ENCODE data around the gene CGA.

Gene CGA

GRCh38 chr6:87082160-87082721, 12.7 kb downstream of the CGA start:
- no peak for DNase-seq

DNA sequence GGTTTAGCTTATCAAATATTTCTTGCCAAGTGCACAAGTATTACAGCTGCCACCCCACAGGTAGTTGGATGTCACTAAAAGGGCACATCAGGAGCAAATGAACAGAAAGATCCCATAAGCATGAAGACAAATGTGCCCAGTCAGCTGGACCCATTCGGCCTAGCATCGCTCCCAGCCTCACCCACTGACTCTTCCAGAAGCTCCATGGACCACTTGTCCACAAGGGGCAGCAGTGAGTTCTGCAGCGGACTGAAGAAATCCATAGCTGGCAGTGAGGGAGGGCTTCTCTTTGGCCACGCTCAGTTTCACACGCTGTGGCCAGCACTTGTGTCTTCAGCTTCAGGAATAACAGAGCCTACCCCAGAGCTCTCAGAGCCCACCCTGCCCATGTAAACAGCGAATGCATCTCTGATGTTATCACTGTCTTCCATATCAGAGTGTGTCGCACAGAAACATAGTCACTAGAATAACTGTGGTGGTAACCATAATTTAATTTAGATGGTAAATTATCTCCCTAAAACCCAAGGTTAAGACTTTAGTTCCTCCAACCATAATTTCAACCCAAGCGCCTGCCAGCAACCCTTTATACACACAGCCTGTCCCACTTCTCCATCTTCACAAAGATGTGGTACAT, 15.8 kb downstream of the CGA start:
- peak; percentile 37 for DNase-seq

- DNase-seq = no peak
Observed at GRCh38 chr6:87075168-87075567, 19.7 kb downstream of the CGA start.

GRCh38 chr6:87074101-87074621, 20.7 kb downstream of the CGA start:
- no peak for DNase-seq

- no peak for DNase-seq
Observed at GRCh38 chr6:87071683-87072082, 23.2 kb downstream of the CGA start.

- DNase-seq = no peak
Observed at GRCh38 chr6:87070741-87071140, 24.2 kb downstream of the CGA start.

GRCh38 chr6:87068795-87069194, 26.1 kb downstream of the CGA start:
- DNase-seq = no peak

DNA sequence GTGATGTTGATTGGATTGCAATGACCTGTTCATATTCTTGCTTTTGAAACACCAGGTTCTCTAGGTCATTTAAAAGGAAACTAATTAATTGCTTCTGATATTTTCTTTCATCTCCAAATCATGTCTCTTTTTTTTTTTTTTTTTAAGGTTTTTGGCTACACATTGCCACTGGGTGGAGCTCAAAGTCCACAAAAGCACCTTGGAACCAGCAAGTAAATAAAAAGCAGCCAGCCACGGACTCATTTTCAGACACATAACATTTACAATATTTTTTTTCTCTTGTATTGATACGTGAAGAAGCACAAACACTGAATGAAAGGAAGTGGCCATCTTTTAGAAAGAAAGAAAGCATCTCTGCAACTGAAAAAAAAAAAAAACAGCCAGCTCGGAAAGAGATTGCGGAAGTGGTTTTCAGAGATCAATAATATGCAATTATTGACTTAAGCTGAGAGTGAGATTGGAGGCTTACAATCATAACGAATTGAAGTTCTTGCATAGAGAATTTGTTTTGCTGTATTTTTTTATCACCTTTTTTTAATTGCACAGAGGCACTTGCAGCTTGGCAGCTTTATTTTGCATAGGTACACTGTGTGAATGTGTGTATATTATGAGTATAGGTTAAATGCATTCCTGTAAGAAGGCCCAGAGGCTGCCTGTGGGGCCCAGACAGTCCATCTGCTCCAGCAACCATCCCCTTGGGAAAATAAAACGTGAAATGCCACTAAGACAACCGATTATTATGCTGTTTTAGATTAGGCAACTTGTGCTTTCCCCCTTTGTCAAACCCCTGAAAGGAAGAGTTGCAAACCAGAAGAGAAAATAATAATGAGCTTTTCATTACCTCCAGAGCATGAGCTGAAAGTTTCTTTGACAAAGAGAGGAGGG, 28.2 kb downstream of the CGA start:
- DNase-seq = no peak

DNA sequence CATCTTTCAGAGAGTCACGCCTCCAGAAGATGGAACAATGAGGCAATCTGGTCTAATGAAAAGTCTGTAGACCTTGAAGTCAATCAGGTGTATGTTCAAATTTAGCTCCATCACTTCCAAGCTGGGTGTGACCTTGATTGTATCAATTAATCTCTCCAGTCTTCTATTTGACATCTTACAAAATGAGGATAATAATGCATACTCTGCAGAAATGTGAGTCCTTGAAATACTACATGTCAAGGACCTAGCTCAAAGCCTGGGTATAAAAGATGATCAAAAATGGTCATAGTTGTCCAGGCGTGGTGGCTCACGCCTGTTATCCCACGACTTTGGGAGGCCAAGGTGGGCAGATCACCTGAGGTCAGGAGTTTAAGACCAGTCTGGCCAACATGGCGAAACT, 29.8 kb downstream of the CGA start:
- no peak for DNase-seq

DNA sequence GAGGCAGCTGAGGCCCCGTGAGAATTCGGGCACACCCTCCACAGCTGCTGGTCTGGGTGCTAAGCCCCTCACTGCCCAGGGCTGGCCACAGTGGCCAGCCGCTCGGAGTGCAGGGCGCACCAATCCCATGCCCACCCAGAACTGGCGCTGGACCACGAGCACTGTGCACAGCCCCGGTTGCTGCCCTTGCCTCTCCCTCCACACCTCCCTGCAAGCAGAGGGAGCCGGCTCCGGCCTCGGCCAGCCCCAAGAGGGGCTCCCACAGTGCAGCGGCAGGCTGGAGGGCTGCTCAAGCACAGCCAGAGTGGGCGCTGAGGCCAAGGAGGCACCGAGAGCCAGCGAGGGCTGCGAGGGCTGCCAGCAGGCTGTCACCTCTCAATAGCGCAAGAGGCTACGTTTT, 35.0 kb downstream of the CGA start:
- no peak for DNase-seq

DNA sequence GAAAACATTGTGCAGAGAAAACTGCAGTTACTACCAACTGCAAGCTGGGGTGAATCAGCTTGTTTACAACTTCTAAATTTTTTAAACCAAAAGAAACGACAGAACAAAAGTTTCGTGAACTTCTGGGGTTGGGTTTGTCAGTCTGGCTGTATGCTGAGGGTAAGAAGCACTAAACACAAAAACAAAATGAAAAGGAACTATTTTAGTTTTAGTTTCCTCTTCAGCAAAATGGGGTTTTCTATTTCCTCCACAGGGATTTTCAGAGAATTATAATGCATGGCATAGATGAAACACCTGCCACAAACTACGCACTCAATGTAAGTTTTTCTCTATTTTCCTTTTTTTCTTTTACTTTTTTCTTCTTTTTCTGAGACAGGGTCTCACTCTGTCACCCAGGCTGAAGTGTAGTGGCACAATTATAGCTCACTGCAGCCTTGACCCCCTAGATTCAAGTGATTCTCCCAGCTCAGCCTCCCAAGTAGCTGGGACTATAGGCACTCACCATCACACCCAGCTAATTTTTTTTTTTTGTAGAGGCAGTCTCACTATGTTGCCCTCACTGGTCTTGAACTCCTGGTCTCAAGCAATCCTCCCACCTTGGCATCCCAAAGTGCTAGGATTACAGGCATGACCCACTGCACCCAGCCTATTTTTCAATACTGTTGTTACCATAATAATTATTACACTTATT, 40.6 kb downstream of the CGA start:
- no peak for DNase-seq

DNA sequence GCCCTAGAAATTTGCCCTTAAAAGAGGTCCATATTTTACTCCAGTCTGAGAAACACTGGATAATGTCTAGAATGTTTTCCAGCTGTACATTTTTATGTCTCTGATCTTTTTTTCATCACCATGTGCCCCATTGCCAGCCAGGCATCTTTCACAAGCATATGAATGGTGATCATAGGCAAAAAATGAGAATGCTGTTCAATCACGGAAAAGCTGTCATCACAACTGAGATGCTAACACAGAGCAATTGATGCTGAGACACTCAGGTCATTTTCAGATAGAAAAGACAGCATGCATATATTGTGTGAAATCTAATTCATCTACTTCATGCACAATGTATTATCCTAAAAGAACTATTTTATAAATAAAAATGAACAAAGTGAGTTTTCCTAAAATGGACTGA, 41.6 kb downstream of the CGA start:
- DNase-seq = no peak

- DNase-seq = no peak
Observed at GRCh38 chr6:87049779-87050178, 45.1 kb downstream of the CGA start.

DNA sequence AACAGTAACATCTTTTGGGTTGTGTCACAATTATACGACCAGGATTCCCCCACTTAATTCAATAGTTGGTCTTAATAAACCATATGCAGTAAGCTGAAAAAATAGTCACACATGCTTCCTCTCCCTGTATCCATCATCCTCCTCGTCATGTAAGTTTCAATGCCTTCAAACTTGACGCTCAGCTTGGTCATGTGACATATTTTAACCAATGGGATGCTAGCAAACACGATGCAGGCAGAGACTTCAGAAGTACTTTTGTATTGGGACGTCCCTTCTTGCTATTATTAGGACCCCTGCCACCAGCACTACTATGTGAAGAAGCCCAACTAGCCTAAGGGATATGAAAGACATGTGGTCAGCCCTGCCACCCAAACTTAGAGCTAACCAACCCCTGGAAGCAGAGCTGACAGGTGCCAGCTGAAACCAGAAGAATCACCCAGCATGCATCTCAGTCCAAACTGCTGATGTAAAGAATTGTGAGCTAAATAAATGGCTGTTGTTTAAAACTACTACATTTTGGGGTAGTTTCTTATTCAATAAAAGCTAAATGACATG, 49.3 kb downstream of the CGA start:
- DNase-seq = no peak

DNA sequence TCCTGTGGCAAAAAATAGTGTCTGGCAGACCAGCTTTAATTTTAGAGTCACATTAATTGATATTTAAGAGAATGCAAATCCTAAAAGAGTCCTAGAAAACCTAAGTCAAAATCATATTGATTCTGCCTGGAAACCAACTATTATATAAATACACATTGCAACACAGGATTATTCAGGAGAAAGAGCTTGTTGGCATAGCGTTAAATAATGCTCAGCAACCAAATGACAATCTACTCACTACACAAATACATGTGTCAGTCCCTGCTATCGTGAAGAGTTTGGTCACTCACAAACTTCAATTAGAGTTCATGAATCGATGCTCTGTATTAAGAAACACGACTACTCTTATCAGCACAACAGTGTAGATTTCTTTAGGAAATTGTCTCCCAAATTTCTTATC, 54.2 kb downstream of the CGA start:
- no peak for DNase-seq

All from left hindlimb (tissue), 1 donor.